Neuronal stem cell (in vitro differentiated cells): Measurements from ENCODE around the gene CYB5RL.
"Not testable (repeated sequence)": the region's sequence is repeated elsewhere in the genome, so short reads cannot be mapped to it uniquely, and the experiment has no call there.

Experiments used
- DNase-seq: peaks from one replicate; pipeline ENCODE4 v3.0.0-alpha.2; 2013; ENCODE audit warnings: low spot score
- H2AFZ ChIP-seq: one replicate; pipeline ENCODE4 v1.6.1; 2013; ENCODE audit warnings: mild to moderate bottlenecking, low read length, inconsistent platforms
- H2AK5ac ChIP-seq: 2 replicates; pipeline ENCODE4 v1.6.1; 2013; ENCODE audit warnings: low read depth, mild to moderate bottlenecking, inconsistent platforms, low read length, moderate library complexity, mixed read lengths
- H2BK120ac ChIP-seq: 2 replicates; pipeline ENCODE4 v1.6.1; 2013; ENCODE audit warnings: low read depth, mild to moderate bottlenecking, inconsistent platforms, low read length, moderate library complexity, mixed read lengths
- H2BK12ac ChIP-seq: one replicate; pipeline ENCODE4 v1.6.1; 2013; ENCODE audit warnings: low read length, inconsistent platforms
- H2BK15ac ChIP-seq: 2 replicates; pipeline ENCODE4 v1.6.1; 2013; ENCODE audit warnings: mild to moderate bottlenecking, low read length, inconsistent platforms, mixed read lengths
- H2BK5ac ChIP-seq: one replicate; pipeline ENCODE4 v1.6.1; 2013; ENCODE audit warnings: inconsistent platforms, mild to moderate bottlenecking, low read length, moderate library complexity
- H3K14ac ChIP-seq: one replicate; pipeline ENCODE4 v1.6.1; 2013; ENCODE audit warnings: low read length, inconsistent platforms
- H3K18ac ChIP-seq: 2 replicates; pipeline ENCODE4 v1.6.1; 2013; ENCODE audit warnings: low read length, inconsistent platforms
- H3K23ac ChIP-seq: 2 replicates; pipeline ENCODE4 v1.6.1; 2013; ENCODE audit warnings: low read depth, mild to moderate bottlenecking, mixed read lengths, low read length, inconsistent platforms; ENCODE audit not compliant: poor library complexity
- H3K27ac ChIP-seq: replicated peaks from 3 replicates; pipeline ENCODE4 v1.5.1; 2013; ENCODE audit warnings: low read length, inconsistent platforms
- H3K27me3 ChIP-seq, 3 experiments: 2 replicates each; pipeline ENCODE4 v1.6.1; 2013; ENCODE audit warnings: low read length in 3 of 3, mild to moderate bottlenecking in 2 of 3, inconsistent platforms in 1 of 3, low read depth in 1 of 3, mixed read lengths in 1 of 3, moderate library complexity in 1 of 3; ENCODE audit not compliant: control insufficient read depth in 3 of 3, insufficient read depth in 3 of 3
- H3K36me3 ChIP-seq, 2 donors: replicated peaks in 1 of 2; 2 replicates each; pipeline ENCODE4 v1.6.1; 2013; ENCODE audit warnings: low read length in 2 of 2; ENCODE audit not compliant: control insufficient read depth in 2 of 2, insufficient read depth in 2 of 2
- H3K4ac ChIP-seq: 2 replicates; pipeline ENCODE4 v1.6.1; 2013; ENCODE audit warnings: inconsistent platforms, mild to moderate bottlenecking, low read length, moderate library complexity
- H3K4me1 ChIP-seq, 2 donors: 1 replicate in 1 of 2; 2 replicates in 1 of 2; pipeline ENCODE4 v1.6.1; 2013; ENCODE audit warnings: low read length in 2 of 2, low read depth in 1 of 2; ENCODE audit not compliant: control insufficient read depth in 2 of 2, insufficient read depth in 1 of 2
- H3K4me2 ChIP-seq: one replicate; pipeline ENCODE4 v1.6.1; 2013; ENCODE audit warnings: mild to moderate bottlenecking, low read length, inconsistent platforms; ENCODE audit not compliant: insufficient read depth, poor library complexity, severe bottlenecking
- H3K4me3 ChIP-seq, 2 donors: 2 replicates each; pipeline ENCODE4 v1.5.1; 2013; ENCODE audit warnings: low read length in 2 of 2, mild to moderate bottlenecking in 2 of 2, inconsistent platforms in 1 of 2, moderate library complexity in 1 of 2
- H3K79me1 ChIP-seq: one replicate; pipeline ENCODE4 v1.6.1; 2013; ENCODE audit warnings: low read depth, mild to moderate bottlenecking, inconsistent platforms, low read length, moderate library complexity
- H3K9ac ChIP-seq: one replicate; pipeline ENCODE4 v1.6.1; 2013; ENCODE audit warnings: mild to moderate bottlenecking, low read depth, low read length, inconsistent platforms; ENCODE audit not compliant: poor library complexity
- H3K9me3 ChIP-seq, 2 donors: replicated peaks in 1 of 2; 2 replicates each; pipeline versions ENCODE3 to v1.6.1; 2013; ENCODE audit warnings: low read length in 2 of 2, mild to moderate bottlenecking in 2 of 2, inconsistent platforms in 1 of 2, low read depth in 1 of 2, mixed read lengths in 1 of 2, moderate library complexity in 1 of 2; ENCODE audit not compliant: control insufficient read depth in 2 of 2, insufficient read depth in 1 of 2
- H4K8ac ChIP-seq: one replicate; pipeline ENCODE4 v1.6.1; 2013; ENCODE audit warnings: low read depth, mild to moderate bottlenecking, inconsistent platforms, low read length, moderate library complexity
- H4K91ac ChIP-seq: one replicate; pipeline ENCODE4 v1.6.1; 2013; ENCODE audit warnings: low read length, low read depth, mild to moderate bottlenecking, inconsistent platforms; ENCODE audit not compliant: poor library complexity
- WGBS, 2 donors: extraction: QIAGEN DNeasy Blood & Tissue Kit; methylation state at CpG; one replicate each; pipeline ENCODE4 v1.1.7; 2013; ENCODE audit warnings: missing lambda C conversion rate in 2 of 2, mixed read lengths in 1 of 2; ENCODE audit not compliant: insufficient read length in 2 of 2, insufficient replicate concordance in 1 of 2; ENCODE audit errors: extremely low coverage in 2 of 2; 5-methylcytosine and 5-hydroxymethylcytosine counted together

Gene CYB5RL

GRCh38 chr1:54169068-54169467 lies 30.8 kb downstream of the CYB5RL start:
- Histone ChIP-seq H3K14ac (no peak overlapping the region), H2BK12ac (no peak overlapping the region), H2AFZ (no peak overlapping the region), H3K23ac (no peak overlapping the region), H3K4me2 (no peak overlapping the region), H2BK120ac (no peak overlapping the region), H3K4me1 (peaks cover 14 to 15% of the 10 kb centered on the region in 2 donors), H2AK5ac (no peak overlapping the region), H2BK5ac (no peak overlapping the region), H3K9ac (no peak overlapping the region), H3K36me3 (no peaks in the 10 kb centered on the region), H2BK15ac (no peak overlapping the region), H3K79me1 (no peaks in the 10 kb centered on the region), H3K27ac (no peak overlapping the region), H3K4ac (no peak overlapping the region), H3K18ac (no peak overlapping the region), H3K4me3 (no peak overlapping the region), H4K91ac (no peak overlapping the region), H3K27me3 (no peaks in the 10 kb centered on the region), H3K9me3 (no peaks in the 10 kb centered on the region), H4K8ac (no peak overlapping the region)
- DNase-seq, result no peak
- WGBS, 2 donors, result no CpG with 5 or more reads among the region's 3 CpGs

GRCh38 chr1:54168206-54168965 lies 31.4 kb downstream of the CYB5RL start:
- no peak for DNase-seq
- no peaks in the 10 kb centered on the region for H3K9me3 ChIP-seq
- no peaks in the 10 kb centered on the region for H3K27me3 ChIP-seq
- no peak overlapping the region for H3K18ac ChIP-seq
- no peak overlapping the region for H2BK120ac ChIP-seq
- H2AK5ac ChIP-seq, result peak overlapping the region; percentile 12
- no peak overlapping the region for H2BK5ac ChIP-seq
- no peak overlapping the region for H3K14ac ChIP-seq
- H2BK15ac ChIP-seq, result no peak overlapping the region
- H3K4me2 ChIP-seq, result no peak overlapping the region
- H3K4me3 ChIP-seq, result no peak overlapping the region
- H2BK12ac ChIP-seq, result no peak overlapping the region
- no peaks in the 10 kb centered on the region for H3K36me3 ChIP-seq
- no peak overlapping the region for H4K8ac ChIP-seq
- no peak overlapping the region for H2AFZ ChIP-seq
- H3K27ac ChIP-seq, result no peak overlapping the region
- H3K79me1 ChIP-seq, result no peaks in the 10 kb centered on the region
- no peak overlapping the region for H3K4ac ChIP-seq
- H3K9ac ChIP-seq, result no peak overlapping the region
- no peak overlapping the region for H3K23ac ChIP-seq
- H3K4me1 ChIP-seq, result peaks cover 8 to 9% of the 10 kb centered on the region in 2 donors
- no peak overlapping the region for H4K91ac ChIP-seq
- WGBS, 2 donors, result no CpG with 5 or more reads among the region's 8 CpGs

DNA sequence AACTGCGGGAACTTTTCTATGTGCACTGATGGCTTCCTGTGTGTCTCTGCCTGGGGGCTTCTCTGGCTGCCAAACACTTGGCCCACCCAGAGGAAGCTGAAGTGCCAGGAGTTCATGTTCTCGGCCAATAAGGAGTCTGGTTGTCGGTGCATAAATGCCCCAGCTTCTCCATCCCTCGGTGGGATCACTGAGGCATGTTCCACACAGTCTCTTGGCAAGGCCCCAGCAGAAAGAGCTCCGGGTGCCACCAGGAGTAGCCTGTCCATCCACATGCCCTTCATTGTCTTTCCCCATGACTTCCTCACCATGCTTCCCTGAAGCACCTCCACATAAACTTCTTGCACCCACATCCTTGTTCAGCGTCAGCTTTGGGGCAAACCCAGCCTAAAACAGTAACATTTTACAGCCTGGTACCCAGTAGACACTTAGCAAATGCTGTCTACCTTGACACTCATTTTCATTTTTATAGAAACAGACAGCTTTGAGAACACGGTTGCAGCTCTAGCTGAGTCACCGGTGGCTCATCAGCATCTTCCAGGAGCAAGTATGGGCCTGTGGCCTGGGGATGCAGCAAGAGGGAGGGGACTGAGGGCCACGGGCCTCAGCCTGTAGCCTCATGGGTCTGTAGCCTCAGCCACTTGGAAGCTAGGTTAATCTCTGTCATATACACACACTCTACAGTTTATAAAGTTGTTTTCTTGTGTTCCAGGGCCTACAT lies 32.2 kb downstream of the CYB5RL start:
- Histone ChIP-seq H3K9me3 (no peaks in the 10 kb centered on the region), H2BK5ac (no peak overlapping the region), H3K9ac (no peak overlapping the region), H2BK120ac (no peak overlapping the region), H4K8ac (no peak overlapping the region), H3K79me1 (no peaks in the 10 kb centered on the region), H3K18ac (no peak overlapping the region), H3K4me2 (no peak overlapping the region), H2AK5ac (no peak overlapping the region), H3K27ac (no peak overlapping the region), H3K23ac (no peak overlapping the region), H3K27me3 (no peaks in the 10 kb centered on the region), H2BK15ac (no peak overlapping the region), H2BK12ac (no peak overlapping the region), H2AFZ (no peak overlapping the region), H3K4me3 (no peak overlapping the region), H4K91ac (no peak overlapping the region), H3K4ac (no peak overlapping the region), H3K4me1 (peaks cover 2 to 5% of the 10 kb centered on the region in 2 donors), H3K14ac (no peak overlapping the region), H3K36me3 (no peaks in the 10 kb centered on the region)
- no CpG with 5 or more reads among the region's 9 CpGs for WGBS, 2 donors
- no peak for DNase-seq

DNA sequence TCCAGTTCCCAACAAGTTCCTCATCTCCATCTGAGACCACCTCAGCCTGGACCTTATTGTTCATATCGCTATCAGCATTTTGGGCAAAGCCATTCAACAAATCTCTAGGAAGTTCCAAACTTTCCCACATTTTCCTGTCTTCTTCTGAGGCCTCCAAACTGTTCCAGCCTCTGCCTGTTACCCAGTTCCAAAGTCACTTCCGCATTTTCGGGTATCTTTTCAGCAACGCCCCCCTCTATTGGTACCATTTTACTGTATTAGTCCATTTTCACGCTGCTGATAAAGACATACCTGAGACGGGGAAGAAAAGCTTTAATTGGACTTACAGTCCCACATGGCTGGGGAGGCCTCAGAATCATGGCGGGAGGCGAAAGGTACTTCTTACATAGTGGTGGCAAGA lies 33.5 kb downstream of the CYB5RL start:
- no CpG with 5 or more reads among the region's 8 CpGs for WGBS, 2 donors
- not testable (repeated sequence) for H3K27ac ChIP-seq, H3K9ac ChIP-seq, H4K8ac ChIP-seq, H3K27me3 ChIP-seq, H4K91ac ChIP-seq, H2BK120ac ChIP-seq, H3K9me3 ChIP-seq, H3K14ac ChIP-seq, DNase-seq, H3K4me2 ChIP-seq, H3K79me1 ChIP-seq, H3K18ac ChIP-seq, H3K36me3 ChIP-seq, H3K4ac ChIP-seq, H3K23ac ChIP-seq, H3K4me1 ChIP-seq, H2BK15ac ChIP-seq, H2BK12ac ChIP-seq, H2AK5ac ChIP-seq, H2BK5ac ChIP-seq, H3K4me3 ChIP-seq, H2AFZ ChIP-seq
